ENCODE measurements around the gene NSUN6.

DNA sequence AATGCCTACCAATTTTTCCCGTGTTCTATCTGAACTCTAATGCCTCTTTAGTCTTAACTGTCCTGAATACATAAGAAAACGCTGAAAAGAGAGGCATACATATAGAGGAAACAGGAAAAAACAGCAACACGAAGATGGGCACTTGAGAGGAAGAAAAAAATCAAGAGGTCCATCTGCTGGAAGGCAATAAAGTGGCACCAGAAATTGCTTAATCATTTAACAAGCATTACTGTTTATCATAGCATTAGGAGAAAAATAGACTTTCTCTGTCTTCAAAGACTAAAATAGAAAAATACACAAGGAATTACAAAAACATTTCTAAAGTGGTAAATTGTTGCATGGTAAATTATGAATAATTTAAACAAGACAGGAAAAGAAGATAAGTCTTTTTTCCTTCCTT, 35.0 kb downstream of the NSUN6 start:
- TF ChIP-seq CTCF (IDR thresholded peaks at IDR 0.05) (no peak), POLR2A (IDR thresholded peaks at IDR 0.05) (no peak)

Measured in testis (tissue), 2 donors.